B cell (primary cell): ENCODE results near the gene CPEB3.

Source experiments
- CTCF ChIP-seq: fragments of 200-600 bp; IDR thresholded peaks from one replicate; pipeline ENCODE4 v1.8.0; 2022; ENCODE audit warnings: antibody characterized with exemption, mild to moderate bottlenecking
- EZH2 ChIP-seq: IDR thresholded peaks from 2 replicates; pipeline ENCODE4 v1.6.1; 2012; ENCODE audit warnings: borderline replicate concordance, low read depth, mild to moderate bottlenecking, moderate library complexity, low read length; ENCODE audit not compliant: insufficient read depth, poor library complexity, severe bottlenecking

GRCh38 chr10:92242380-92242779 is 48.5 kb downstream of the CPEB3 start:
- no peak for TF ChIP-seq CTCF
- TF ChIP-seq EZH2 = no peak
